Prostate gland (tissue), 2 donors: ENCODE data around the gene PRCC.

Experiments
- CTCF ChIP-seq, 4 experiments: fragments of 200-600 bp in 2 of 4; fragments of 450-650 bp in 2 of 4; sonication (generic) in 2 of 4; IDR thresholded peaks; 1 replicate in 3 of 4; 2 replicates in 1 of 4; pipeline ENCODE4 v1.5.1; 2016 to 2019; ENCODE audit warnings: antibody characterized with exemption in 4 of 4, mild to moderate bottlenecking in 2 of 4, moderate library complexity in 2 of 4
- POLR2AphosphoS5 ChIP-seq: sonication (generic); formaldehyde crosslinking; IDR thresholded peaks from one replicate; pipeline ENCODE4 v1.6.1; 2017; ENCODE audit warnings: antibody characterized with exemption

DNA sequence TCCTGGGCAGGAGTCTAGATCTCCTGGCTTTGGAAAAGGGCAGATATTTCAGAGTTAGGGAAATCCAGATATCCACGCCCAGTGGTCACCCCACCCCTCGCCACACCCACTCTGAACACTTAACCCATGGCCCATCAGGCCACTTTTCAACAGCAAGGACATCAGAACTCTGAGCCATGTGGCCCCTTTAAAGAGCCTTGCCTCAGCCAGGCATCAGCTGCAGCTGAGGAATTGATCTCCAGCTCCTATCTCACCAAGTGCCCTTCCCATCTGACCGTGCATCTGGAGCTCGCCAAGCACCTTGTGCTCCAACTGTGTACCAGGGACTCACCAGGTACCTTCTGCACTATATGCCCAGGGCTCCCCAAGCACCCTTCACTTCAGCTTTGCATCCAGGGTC, 69.6 kb downstream of the PRCC start:
- TF ChIP-seq CTCF (IDR thresholded peaks at IDR 0.05) (no peak), POLR2AphosphoS5 (no peak)
